HG03354 (cell line): ENCODE measurements around the gene SPECC1L.

ENCODE experiments used
- ATAC-seq: cut with Tn5 transposase; IDR thresholded peaks from one replicate; pipeline ENCODE4 v1.9.1; 2021; ENCODE audit warnings: mild to moderate bottlenecking; ENCODE audit not compliant: unreplicated experiment, poor library complexity, severe bottlenecking

Gene SPECC1L

GRCh38 chr22:24453853-24454252 is 183.2 kb downstream of the SPECC1L start:
- ATAC-seq, result no peak

DNA sequence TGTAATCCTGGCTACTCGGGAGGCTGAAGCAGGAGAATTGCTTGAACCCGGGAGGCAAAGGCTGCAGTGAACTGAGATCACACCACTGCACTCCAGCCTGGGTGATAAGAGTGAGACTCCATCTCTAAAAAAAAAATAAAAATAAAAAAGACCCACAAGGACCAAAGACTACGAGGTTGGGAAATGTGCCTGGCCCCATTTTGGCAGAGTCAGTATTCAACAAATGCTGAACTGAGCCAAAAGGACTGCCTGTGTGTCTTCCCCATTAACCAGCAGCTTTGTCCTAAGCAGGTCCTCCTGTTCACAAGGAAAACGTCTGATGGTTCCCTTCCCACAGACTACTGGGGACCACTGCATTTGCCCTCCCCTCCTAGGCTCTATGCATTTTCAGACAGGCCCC is 184.4 kb downstream of the SPECC1L start:
- no peak for ATAC-seq

GRCh38 chr22:24455751-24456426 is 185.3 kb downstream of the SPECC1L start:
- no peak for ATAC-seq

DNA sequence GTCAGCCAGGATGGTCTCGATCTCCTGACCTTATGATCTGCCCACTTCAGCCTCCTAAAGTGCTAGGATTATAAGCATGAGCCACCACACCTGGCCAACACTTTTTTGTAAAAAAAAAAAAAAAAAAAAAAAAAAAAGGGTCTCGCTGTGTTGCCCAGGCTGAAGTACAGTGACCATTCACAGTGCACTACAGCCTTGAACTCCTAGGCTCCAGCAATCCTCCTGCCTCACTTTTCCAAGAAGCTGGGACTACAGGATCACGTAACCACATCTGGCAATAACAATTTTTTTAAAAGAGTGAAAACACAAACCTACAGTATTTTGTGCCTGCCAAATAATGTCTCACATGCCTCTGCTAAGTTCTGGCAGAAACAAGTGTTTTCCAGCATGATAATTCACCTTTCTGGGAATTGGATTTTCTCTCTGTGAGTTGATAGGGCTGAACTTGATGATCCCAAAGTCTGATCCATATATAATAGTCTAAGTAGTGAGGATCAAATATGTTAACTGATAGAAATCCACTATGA is 187.3 kb downstream of the SPECC1L start:
- ATAC-seq, result no peak

GRCh38 chr22:24459911-24460310 is 189.3 kb downstream of the SPECC1L start:
- no peak for ATAC-seq

GRCh38 chr22:24460418-24461089 is 189.9 kb downstream of the SPECC1L start:
- peak; percentile 57 for ATAC-seq

GRCh38 chr22:24463071-24463760 is 192.6 kb downstream of the SPECC1L start:
- no peak for ATAC-seq

- ATAC-seq, result no peak
Measured at GRCh38 chr22:24465566-24465965, 194.9 kb downstream of the SPECC1L start.

DNA sequence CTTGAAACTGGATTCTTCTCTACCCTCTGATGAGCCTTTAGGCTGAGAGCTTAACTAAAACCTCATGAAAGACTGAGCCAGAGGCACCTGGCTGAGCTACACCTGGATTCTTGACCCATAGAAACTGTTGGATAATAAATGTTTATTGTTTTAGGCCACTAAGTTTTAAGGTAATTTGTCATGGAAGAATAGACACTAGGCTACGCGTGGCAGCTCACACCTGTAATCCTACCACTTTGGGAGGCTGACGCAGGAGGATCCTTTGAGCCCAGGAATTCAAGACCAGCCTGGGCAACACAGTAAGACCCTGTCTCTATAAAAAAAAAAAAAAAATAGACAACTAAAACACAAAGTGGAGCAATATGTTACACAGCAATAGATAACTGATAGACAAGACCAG is 195.3 kb downstream of the SPECC1L start:
- no peak for ATAC-seq

DNA sequence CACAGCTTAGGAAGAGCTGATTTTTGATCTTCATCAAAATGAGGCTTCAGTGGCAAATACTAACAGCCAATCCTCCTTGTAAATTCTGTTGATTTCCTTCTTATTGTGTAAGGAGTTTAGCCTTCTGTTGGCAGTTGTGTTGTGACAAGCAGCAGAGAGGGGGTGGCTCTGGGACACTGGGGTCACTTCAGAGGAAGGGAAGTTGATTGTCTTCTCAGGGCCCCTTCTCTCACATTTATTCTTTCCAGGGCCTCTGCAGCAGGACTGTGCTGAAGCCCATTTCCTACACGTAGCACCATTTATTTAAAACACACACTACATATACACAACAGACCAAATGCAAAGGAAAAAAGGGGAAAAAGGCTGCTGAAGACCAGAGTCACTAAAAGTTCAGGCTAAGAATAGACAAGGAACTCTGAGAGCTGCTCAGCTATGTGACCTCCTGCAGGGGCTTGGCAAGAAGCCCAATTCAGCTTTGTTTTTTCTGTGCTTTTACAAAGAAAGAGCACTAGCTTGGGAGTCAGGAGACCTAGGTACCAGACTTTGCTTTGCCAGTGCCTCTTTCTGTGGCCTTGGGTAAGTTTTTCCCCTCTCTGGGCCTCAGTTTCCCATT is 196.2 kb downstream of the SPECC1L start:
- no peak for ATAC-seq

- ATAC-seq, result no peak
Measured at GRCh38 chr22:24467340-24467739, 196.7 kb downstream of the SPECC1L start.
